AML-193 (cell line): Measurements from ENCODE around the gene NOSTRIN.
"Not testable (repeated sequence)": the region's sequence is repeated elsewhere in the genome, so short reads cannot be mapped to it uniquely, and the experiment has no call there.

Source experiments
- DNase-seq, 2 experiments: peaks; one replicate each; lab custom pipeline; 2025; lab: John Stamatoyannopoulos, UW

Gene NOSTRIN

GRCh38 chr2:168789776-168790175 is 12.7 kb upstream of the NOSTRIN start:
- no peak for DNase-seq

GRCh38 chr2:168790226-168790902 is 12.1 kb upstream of the NOSTRIN start:
- DNase-seq, result no peak

DNA sequence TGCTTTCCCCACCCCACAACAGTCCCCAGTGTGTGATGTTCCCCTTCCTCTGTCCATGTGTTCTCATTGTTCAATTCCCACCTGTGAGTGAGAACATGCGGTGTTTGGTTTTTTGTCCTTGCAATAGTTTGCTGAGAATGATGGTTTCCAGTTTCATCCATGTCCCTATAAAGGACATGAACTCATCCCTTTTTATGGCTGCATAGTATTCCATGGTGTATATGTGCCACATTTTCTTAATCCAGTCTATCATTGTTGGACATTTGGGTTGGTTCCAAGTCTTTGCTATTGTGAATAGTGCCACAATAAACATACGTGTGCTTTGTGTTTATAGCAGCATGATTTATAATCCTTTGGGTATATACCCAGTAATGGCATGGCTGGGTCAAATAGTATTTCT is 11.3 kb upstream of the NOSTRIN start:
- DNase-seq, result not testable (repeated sequence)

DNA sequence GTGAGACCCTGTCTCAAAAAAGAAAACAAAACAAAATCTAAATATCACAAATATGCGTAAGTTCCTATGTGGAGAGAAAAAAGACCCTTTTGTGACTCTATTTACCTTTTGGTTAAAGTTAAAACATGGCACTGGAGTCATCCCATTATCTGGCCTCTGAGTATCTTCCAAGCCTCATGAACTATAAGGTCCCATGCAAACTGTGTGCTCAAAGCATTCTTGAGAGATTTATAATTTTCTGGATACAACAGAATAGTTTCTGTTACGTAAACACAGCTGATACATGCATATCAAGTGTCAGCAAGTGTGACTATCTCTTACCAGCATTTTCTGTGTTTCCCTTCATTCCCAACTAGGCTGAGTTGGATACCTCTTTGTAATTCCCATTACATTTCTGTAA is 8.8 kb upstream of the NOSTRIN start:
- DNase-seq, result no peak

GRCh38 chr2:168794968-168795367 is 7.5 kb upstream of the NOSTRIN start:
- DNase-seq, result no peak

GRCh38 chr2:168796090-168796577 is 6.3 kb upstream of the NOSTRIN start:
- no peak for DNase-seq

DNA sequence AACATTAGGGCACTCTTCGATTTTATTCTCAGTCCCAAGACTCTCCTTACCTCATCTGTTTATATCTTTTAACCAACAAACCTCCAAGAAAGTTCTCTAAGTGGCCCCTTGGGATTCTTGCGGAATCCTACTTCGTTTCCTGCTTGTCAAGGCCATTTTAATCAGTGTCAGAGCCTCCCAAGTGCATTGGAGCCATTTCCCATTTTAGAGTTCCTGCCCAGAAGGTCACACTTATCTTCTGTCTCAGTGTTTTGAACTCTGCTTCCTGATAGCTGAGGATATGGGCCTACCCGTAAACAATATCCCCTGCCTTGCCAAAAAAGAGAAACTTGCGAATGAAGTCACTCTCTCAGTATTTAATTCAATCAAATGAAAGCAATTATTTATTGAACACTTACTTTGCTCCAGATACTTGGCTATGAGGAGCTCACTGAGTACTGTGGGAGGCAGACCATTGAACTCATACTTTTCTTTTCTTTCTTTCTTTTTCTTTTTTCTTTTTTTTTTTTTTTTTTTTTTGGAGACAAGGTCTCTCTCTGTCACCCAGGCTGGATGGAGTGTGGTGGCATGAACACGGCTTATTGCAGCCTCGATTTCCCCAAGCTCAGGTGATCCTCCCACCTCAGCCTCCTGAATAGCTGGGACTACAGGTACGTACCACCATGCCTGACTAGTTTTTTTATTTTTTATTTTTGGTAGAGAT is 5.7 kb upstream of the NOSTRIN start:
- DNase-seq, result no peak

DNA sequence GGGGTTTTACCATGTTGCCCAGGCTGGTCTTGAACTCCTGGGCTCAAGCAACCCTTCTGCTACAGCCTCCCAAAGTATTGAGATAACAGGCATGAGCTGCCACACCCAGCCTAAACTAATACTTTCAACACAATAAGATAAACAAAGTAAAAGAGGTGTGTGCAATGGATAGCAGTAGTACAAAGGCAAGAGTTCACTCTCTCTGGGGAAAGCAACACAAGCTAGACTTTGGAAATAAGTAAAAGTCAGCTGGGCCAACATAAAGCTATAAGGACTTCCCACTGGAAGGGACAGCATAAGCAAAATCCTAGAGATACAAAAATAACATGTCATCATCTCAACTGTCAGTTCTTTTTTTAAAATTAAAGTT is 5.2 kb upstream of the NOSTRIN start:
- no peak for DNase-seq

DNA sequence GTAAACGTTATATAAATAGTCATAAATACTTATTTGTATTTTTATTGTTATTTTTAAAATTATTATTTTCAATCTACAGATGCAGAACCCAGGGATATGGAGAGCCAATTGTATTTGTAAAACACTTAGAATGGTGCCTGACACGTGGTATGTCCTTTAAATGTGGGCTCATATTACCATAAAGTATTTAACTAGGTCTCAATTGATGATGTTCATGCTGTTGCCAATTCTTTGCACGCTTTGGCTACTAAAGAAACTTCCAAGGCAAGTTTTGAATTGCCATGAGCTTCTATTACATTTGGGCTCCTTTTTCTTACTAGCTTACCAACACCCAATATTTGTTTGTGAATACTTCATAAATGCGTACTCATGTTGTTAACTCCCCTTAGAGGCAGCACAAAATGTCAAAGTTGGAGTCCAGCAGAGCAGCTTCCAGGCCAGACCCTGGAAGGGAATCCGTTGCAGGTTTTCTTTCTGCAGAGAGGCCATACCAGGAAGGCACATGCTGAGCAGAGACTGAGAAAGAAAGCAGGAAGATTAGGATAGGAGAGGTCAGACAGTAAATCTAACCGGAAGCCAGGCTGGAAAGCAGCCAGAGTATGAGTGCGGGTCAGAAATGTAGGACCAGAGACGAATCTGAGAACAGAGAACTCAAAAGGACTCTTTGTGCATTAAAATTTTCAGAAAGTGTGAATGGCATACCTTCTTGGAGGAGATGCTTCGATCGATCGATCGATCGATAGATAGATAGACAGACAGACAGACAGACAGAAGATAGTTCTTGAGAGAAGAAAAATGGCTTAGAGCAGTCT is 4.2 kb upstream of the NOSTRIN start:
- no peak for DNase-seq

GRCh38 chr2:168798888-168799410 is 3.5 kb upstream of the NOSTRIN start:
- DNase-seq, result no peak

DNA sequence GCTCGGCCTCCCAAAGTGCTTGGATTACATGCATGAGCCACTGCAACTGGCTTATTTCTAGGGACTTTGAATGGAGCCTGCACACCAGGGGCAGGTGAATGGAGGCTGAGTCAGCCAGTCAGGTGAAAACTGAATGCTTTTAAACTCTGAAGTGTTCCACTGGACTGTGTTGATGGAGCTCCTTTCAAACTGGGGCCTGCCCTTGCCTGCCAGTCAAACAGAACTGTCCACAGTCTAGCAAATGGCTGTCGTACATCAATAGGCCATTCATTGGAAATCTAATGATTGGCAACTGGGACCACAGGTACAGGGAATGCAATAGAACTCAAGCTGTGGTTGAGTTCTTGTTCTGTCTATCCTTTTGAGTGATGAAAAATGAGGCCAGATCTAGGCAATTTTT is 966 bp upstream of the NOSTRIN start:
- DNase-seq, result no peak

- no peak for DNase-seq
These were observed 655 bp downstream of the NOSTRIN start for GRCh38 chr2:168802859-168803725.

DNA sequence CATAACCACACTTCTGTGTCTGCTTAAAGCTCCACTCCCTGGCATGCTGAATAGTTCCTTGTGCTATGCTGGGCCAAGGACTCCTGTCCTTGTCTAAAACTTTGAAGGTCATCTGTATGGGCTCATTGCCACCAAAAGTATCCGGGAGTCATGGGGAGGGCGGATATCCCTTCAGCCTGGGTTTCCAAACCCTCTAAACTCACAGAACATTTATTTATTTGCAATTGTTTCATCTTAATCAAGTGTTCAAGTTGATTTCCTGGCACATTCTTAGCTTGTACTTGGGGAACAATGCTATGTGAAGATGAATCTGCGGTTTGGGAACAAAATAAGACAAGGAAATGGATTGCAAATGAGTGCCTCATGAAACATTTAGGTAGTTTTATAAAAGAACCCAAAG is 1.8 kb downstream of the NOSTRIN start:
- no peak for DNase-seq

DNA sequence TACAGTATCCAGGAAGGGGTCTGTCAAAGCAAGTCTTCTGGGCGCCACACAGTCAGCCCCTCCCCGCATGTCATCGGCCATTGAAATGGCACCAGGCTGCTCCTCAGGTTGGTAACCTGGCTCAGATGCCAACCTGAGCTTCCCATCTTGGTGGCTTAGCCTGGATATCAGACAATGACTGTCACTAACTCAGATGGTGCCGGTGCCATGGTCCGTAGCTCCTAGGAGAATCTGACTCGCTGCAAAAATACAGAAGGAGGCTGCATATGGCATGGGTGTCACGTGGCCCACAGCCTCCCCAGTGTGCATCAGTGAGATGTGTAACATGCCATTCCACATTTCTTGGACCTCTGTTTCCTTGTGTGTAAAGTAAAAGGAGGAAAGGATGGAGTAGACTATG is 3.2 kb downstream of the NOSTRIN start:
- no peak for DNase-seq

DNA sequence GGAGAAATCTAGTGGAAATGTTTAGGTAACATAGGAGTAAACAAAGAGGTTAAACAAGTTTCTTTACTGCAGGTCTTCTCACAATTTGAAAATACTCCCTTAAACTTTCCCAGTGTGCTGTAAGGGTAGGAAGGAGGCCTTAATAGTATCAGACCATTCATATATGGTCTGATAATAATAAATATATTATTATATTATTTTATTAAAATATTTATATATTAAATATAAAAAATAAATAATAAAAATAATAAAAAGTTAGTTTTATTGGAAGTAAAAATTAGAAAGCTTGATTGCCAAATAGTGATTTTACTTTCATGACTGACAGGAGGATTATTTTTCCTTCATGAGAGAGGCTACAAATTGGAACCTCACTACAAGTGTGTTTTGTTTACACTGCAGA is 7.1 kb downstream of the NOSTRIN start:
- DNase-seq, result no peak

DNA sequence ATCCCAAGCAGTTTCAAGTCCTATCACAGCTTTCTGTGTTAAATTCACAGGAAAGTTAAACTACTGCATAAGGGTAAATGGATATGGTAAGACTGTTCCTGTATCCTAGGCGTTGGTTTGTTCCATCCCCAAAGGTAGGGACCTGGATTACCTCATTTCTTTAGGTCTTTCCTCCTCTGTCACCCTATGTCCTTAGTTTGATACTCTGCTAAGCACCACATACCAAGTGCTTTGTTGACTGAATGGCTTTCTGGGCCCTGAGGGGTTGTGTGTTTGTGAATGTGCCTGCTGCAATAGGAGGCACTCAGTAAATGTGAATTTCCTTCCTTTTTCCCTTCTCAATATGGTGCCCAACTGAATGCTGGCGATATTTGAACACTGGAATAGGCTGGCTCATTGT is 7.8 kb downstream of the NOSTRIN start:
- DNase-seq, result no peak

DNA sequence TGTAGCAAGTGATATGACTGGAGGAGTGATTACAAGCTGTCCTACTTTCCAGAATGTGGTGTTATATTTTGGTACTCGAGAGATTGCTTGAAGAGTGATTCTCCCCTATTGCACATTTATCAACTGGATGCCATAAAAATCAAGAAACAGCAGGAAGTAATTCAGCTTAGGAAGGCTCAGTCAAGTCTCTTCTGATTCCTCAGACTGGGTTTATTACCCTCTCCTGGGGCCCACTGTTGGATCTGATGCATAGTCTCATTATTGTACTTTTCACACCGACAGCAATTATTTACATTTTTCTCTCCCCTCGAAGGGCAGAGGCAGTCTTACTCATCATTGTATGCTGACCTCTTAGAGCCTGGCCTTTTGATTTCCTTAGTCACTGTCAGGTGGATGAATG is 9.3 kb downstream of the NOSTRIN start:
- DNase-seq, result no peak

DNA sequence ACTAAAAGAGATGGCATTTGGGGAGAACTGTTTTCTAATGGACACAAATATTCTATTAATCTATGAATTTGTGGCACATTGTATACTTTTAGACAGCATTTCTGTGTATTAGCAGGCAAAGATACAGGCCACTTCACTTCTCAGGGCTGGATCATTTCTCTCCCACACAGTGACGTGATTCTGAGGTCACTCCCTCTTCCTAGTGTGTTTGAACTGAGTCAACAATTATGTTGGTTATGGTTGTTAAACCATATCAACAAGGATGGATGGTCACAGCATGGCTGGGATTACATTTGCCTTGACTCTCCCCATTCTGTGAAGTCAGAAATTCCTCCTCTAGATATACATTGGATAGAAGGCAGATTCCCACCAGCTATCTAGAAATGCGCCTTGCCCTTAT is 11.6 kb downstream of the NOSTRIN start:
- DNase-seq, result no peak

GRCh38 chr2:168814939-168815907 is 12.8 kb downstream of the NOSTRIN start:
- no peak for DNase-seq

DNA sequence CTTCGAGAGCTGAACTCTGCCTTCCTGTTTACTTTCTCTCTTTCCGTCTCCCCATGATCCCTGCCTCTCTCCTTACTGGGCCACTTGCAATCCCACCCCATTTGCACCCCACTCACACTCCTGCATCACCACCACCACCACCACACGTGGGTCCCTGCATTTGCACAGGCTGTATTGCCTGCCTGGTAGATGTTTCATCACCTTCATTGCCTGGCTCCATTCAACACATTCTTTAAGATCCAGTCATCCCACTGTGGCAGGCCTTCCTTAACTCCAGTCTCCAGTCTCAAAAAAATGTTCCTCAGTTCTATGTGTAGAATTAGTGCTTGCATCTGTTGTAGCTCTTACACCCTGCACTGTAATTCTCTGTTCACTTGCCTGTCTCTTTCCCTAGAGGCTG is 13.9 kb downstream of the NOSTRIN start:
- no peak for DNase-seq
